Ovary (tissue), 3 donors: ENCODE measurements around the gene PPP1R9B.

Experiments
- POLR2A ChIP-seq: fragments of 450-650 bp; IDR thresholded peaks from one replicate; pipeline ENCODE4 v1.6.1; 2017; ENCODE audit warnings: antibody characterized with exemption, mild to moderate bottlenecking, moderate library complexity
- TF ChIP-seq, protein P1 (sequence below), 3 donors: fragments of 450-650 bp in 2 of 3; fragments of 200-600 bp in 1 of 3; IDR thresholded peaks; one replicate each; pipeline versions ENCODE4 v1.5.1 to v1.8.0; 2016 to 2022; ENCODE audit warnings: antibody characterized with exemption in 3 of 3, mild to moderate bottlenecking in 1 of 3
- donor health status: DM: no; HTN: no; CAD: no.

DNA sequence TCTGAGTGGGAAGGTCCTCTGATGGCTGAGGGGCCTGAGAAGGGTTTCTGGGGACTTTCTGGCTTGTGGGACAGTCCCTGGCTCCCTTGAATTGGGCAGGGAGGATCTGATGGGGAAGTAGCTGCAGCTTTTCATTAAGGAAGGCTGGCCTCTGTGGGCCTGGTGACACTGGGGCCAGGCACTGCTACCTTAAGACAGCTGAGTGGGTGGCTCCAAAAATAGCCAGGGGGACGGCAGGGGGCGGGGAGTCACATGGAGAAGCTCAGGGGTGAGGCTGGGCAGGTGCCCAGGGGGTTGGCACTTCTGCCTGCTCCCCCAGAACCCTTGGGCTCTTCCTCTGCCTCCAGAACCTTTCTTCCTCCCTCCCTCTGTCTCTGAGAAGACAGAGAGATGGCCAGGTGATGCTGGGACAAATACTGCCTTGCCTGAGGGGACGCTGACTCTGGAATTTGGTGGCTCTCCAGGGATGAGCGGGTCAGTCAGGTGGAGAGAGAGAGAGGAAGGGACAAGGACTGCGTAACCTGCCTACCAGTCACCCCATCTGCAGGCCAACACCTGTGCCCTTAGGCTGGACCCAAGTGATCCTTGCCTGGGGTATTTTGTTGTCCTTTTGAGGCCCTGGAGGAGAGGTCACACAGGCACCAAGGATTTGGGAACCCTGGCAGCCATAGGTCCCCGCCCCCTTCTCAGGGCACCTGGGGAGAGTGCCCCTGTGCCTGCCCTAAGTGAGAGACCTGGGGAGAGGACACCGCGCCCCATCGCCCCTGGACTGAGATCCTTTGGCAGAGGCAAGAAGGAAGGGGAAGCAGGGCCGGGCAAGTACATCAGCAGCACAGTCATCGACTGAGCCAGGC, 13.6 kb upstream of the PPP1R9B start:
- TF ChIP-seq, protein P1, sequence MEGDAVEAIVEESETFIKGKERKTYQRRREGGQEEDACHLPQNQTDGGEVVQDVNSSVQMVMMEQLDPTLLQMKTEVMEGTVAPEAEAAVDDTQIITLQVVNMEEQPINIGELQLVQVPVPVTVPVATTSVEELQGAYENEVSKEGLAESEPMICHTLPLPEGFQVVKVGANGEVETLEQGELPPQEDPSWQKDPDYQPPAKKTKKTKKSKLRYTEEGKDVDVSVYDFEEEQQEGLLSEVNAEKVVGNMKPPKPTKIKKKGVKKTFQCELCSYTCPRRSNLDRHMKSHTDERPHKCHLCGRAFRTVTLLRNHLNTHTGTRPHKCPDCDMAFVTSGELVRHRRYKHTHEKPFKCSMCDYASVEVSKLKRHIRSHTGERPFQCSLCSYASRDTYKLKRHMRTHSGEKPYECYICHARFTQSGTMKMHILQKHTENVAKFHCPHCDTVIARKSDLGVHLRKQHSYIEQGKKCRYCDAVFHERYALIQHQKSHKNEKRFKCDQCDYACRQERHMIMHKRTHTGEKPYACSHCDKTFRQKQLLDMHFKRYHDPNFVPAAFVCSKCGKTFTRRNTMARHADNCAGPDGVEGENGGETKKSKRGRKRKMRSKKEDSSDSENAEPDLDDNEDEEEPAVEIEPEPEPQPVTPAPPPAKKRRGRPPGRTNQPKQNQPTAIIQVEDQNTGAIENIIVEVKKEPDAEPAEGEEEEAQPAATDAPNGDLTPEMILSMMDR (IDR thresholded peaks at IDR 0.05), result no peak
- TF ChIP-seq POLR2A, result no peak
